ENCODE measurements around the gene CLK3. TPM values are rescaled to one million over a fixed set of nuclear protein-coding genes. Genes with fewer than 3 reads are reported as not detected.

The CLK3 gene
- total and polyA plus RNA-seq, 2 donors (not counting 3 experiments of a cell fraction or from before 2014, with no cell fraction given): 75.5 to 121 TPM

DNA sequence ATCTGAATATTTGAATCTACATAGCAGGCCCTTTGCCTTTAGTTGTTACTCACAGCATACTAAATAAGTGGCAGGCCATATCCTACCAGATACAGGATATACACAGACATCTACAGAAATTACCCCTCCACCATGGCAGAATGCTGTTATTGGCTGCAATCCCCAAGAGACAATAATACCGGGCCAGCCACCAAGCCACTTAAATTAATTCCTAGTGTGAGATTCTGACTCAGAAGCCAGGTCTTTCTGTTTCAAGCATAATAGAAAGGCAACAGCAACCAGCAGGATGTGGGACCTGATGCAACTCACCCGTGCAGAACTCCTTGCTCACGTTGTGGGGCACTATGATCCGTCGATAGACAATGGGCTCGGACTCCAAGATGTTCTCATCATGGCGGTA is 39.8 kb downstream of the CLK3 start:
- Histone ChIP-seq H3K9ac (replicated peaks; ENCODE audit: extremely low read depth, insufficient read depth, low read length) (no peak overlapping the region), H3K27me3 (ENCODE audit: control insufficient read depth in 2 of 2, insufficient read depth in 2 of 2, low read length in 2 of 2) (no peaks in the 10 kb centered on the region), H3K9me3 (replicated peaks; ENCODE audit: control insufficient read depth, insufficient read depth, low read length) (no peaks in the 10 kb centered on the region), H3K27ac (ENCODE audit: insufficient read depth, low read depth, low read length) (no peak overlapping the region), H3K4me3 (replicated peaks in 1 of 3; ENCODE audit: insufficient read depth in 1 of 3, low read depth in 1 of 3, low read length in 3 of 3) (no peak overlapping the region), H3K36me3 (ENCODE audit: control insufficient read depth in 2 of 2, extremely low read depth in 1 of 2, insufficient read depth in 2 of 2, low read length in 2 of 2) (no peaks in the 10 kb centered on the region), H4K20me1 (replicated peaks; ENCODE audit: control insufficient read depth, extremely low read depth, insufficient read depth, low read length) (no peaks in the 10 kb centered on the region), H3K4me2 (ENCODE audit: insufficient read depth, low read length) (no peak overlapping the region), H2AFZ (ENCODE audit: low read depth, low read length) (no peak overlapping the region), H3K4me1 (ENCODE audit: control insufficient read depth, extremely low read depth, insufficient read depth, low read length) (peaks cover 37% of the 10 kb centered on the region), H3K79me2 (ENCODE audit: control insufficient read depth, insufficient read depth, low read length) (peaks cover 3% of the 10 kb centered on the region), H3K9me1 (replicated peaks; ENCODE audit: control insufficient read depth, extremely low read depth, insufficient read depth, low read length) (no peaks in the 10 kb centered on the region)
- ChIA-PET CTCF (no interaction called here), POLR2A (no interaction called here)
- intact Hi-C loops (cut with micrococcal nuclease): no loop called here
- no peak for FAIRE-seq
- TF ChIP-seq POLR2A (IDR thresholded peaks at IDR 0.05; ENCODE audit: low read depth, low read length): no peak
- no peak for TF ChIP-seq EZH2 (IDR thresholded peaks at IDR 0.05; ENCODE audit: borderline replicate concordance, low read depth, low read length, severe bottlenecking)
- no peak for TF ChIP-seq POLR2AphosphoS5 (IDR thresholded peaks at IDR 0.05; ENCODE audit: insufficient read depth, low read depth, low read length)
- TF ChIP-seq FOS (IDR thresholded peaks at IDR 0.05; ENCODE audit: borderline replicate concordance, insufficient read depth, low read length): no peak
- BruUV-seq (replicated peaks): no TSS peak
- peak; percentile 23 for DNase-seq (ENCODE audit: low read depth, low spot score)
- dilution Hi-C loops (cut with MboI; ENCODE audit: extremely low pct_ligation_motif_present, low sequenced_read_pairs): no loop called here

DNA sequence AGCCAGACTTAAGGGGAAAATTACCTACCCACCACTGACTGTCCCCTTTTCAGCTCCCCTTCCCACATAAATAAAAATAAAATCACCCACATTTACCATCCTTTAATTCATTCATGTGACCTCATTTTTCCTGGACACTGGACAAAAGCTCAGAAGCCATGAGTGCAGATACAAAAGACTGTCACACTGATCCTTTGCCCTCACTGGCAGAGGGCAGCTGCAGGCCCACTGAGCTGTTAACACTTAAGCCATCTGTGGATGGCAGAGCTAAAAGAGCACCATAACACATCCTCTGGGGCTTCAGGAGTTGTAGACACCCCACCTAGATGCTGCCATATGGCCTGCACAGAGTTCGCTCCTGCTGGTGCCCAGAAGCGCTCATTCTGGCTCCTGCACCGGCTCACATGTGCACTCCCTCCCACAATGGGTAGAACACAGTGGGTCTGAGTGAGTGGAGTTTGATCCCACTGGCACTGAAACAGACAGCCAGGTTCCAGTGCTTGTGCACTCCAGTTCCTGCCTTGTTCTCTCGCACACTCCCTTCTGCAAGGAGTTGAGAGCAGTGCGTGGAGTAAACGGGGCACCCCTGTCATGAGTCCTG is 41.4 kb downstream of the CLK3 start:
- Histone ChIP-seq H2AFZ (ENCODE audit: low read depth, low read length) (no peak overlapping the region), H3K9me1 (replicated peaks; ENCODE audit: control insufficient read depth, extremely low read depth, insufficient read depth, low read length) (no peaks in the 10 kb centered on the region), H3K4me3 (replicated peaks in 1 of 3; ENCODE audit: insufficient read depth in 1 of 3, low read depth in 1 of 3, low read length in 3 of 3) (no peak overlapping the region), H3K27ac (ENCODE audit: insufficient read depth, low read depth, low read length) (no peak overlapping the region), H3K9ac (replicated peaks; ENCODE audit: extremely low read depth, insufficient read depth, low read length) (no peak overlapping the region), H3K27me3 (ENCODE audit: control insufficient read depth in 2 of 2, insufficient read depth in 2 of 2, low read length in 2 of 2) (no peaks in the 10 kb centered on the region), H3K79me2 (ENCODE audit: control insufficient read depth, insufficient read depth, low read length) (peaks cover 10% of the 10 kb centered on the region), H3K4me1 (ENCODE audit: control insufficient read depth, extremely low read depth, insufficient read depth, low read length) (peaks cover 23% of the 10 kb centered on the region), H3K4me2 (ENCODE audit: insufficient read depth, low read length) (no peak overlapping the region), H4K20me1 (replicated peaks; ENCODE audit: control insufficient read depth, extremely low read depth, insufficient read depth, low read length) (no peaks in the 10 kb centered on the region), H3K9me3 (replicated peaks; ENCODE audit: control insufficient read depth, insufficient read depth, low read length) (no peaks in the 10 kb centered on the region), H3K36me3 (ENCODE audit: control insufficient read depth in 2 of 2, extremely low read depth in 1 of 2, insufficient read depth in 2 of 2, low read length in 2 of 2) (no peaks in the 10 kb centered on the region)
- CTCF ChIA-PET: interaction anchor here (0.6 to 1.1 kb wide), 3 partner anchors 8 to 101 kb away, joined by 3 to 4 read pairs (median 4); no protein-coding TSS in a partner anchor
- intact Hi-C loops (cut with micrococcal nuclease) (no loop called here), dilution Hi-C loops (cut with MboI; ENCODE audit: extremely low pct_ligation_motif_present, low sequenced_read_pairs) (no loop called here)
- FAIRE-seq (no peak), DNase-seq (ENCODE audit: low read depth, low spot score) (no peak)
- no peak for TF ChIP-seq POLR2A (IDR thresholded peaks at IDR 0.05; ENCODE audit: low read depth, low read length)
- TF ChIP-seq, protein P1, sequence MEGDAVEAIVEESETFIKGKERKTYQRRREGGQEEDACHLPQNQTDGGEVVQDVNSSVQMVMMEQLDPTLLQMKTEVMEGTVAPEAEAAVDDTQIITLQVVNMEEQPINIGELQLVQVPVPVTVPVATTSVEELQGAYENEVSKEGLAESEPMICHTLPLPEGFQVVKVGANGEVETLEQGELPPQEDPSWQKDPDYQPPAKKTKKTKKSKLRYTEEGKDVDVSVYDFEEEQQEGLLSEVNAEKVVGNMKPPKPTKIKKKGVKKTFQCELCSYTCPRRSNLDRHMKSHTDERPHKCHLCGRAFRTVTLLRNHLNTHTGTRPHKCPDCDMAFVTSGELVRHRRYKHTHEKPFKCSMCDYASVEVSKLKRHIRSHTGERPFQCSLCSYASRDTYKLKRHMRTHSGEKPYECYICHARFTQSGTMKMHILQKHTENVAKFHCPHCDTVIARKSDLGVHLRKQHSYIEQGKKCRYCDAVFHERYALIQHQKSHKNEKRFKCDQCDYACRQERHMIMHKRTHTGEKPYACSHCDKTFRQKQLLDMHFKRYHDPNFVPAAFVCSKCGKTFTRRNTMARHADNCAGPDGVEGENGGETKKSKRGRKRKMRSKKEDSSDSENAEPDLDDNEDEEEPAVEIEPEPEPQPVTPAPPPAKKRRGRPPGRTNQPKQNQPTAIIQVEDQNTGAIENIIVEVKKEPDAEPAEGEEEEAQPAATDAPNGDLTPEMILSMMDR (IDR thresholded peaks at IDR 0.05; ENCODE audit: extremely low read depth in 1 of 2, insufficient read depth in 1 of 2, low read depth in 1 of 2, low read length in 2 of 2): no peak
- no peak for TF ChIP-seq POLR2AphosphoS5 (IDR thresholded peaks at IDR 0.05; ENCODE audit: insufficient read depth, low read depth, low read length)
- POLR2A ChIA-PET: no interaction called here
- no TSS peak for BruUV-seq (replicated peaks)

All from endothelial cell of umbilical vein (primary cell).